Bronchial epithelial cell (primary cell): ENCODE measurements around the gene TMEM108. TPM values are rescaled to one million over a fixed set of nuclear protein-coding genes. Genes with fewer than 3 reads are reported as not detected.
A peak's percentile ranks its signal among the peaks of the same experiment; 100 is the strongest.

Experiments
- DNase-seq: peaks from one replicate; pipeline ENCODE4 v3.0.0-alpha.2; 2010; ENCODE audit warnings: low read depth
- FAIRE-seq: peaks from 2 replicates; lab custom pipeline; 2011; peaks lifted over from hg19 to GRCh38; lab: Jason Lieb, UNC
- H3K27me3 ChIP-seq: 2 replicates; pipeline ENCODE4 v1.5.1; 2011; ENCODE audit warnings: low read length; ENCODE audit not compliant: control insufficient read depth, insufficient read depth
- H3K36me3 ChIP-seq: 2 replicates; pipeline ENCODE4 v1.5.1; 2011; ENCODE audit warnings: low read length; ENCODE audit not compliant: control insufficient read depth, insufficient read depth
- H3K4me3 ChIP-seq: 2 replicates; pipeline ENCODE4 v1.5.1; 2011; ENCODE audit warnings: mild to moderate bottlenecking, low read depth, low read length, control low read depth
- CTCF ChIP-seq: IDR thresholded peaks from 2 replicates; pipeline ENCODE4 v1.5.1; 2011; ENCODE audit warnings: mild to moderate bottlenecking, moderate library complexity, low read length, control low read depth, inconsistent platforms; ENCODE audit not compliant: insufficient read depth, severe bottlenecking
- total RNA-seq: library from RNA; depleted of rRNA; stranded (reverse); fragments of >200 nt; gene quantifications from 2 replicates; pipeline ENCODE4 v1.2.1, GENCODE V29; 2014

TMEM108 gene
- total RNA-seq, 1 donor from 2014 or later, result not detected

GRCh38 chr3:133393691-133394474, 355.7 kb downstream of the TMEM108 start:
- FAIRE-seq (no peak), DNase-seq (no peak)
- Histone ChIP-seq H3K27me3 (no peaks in the 10 kb centered on the region), H3K4me3 (no peak overlapping the region), H3K36me3 (no peaks in the 10 kb centered on the region)
- TF ChIP-seq CTCF, result no peak

GRCh38 chr3:133394561-133395311, 356.5 kb downstream of the TMEM108 start:
- Histone ChIP-seq H3K4me3 (no peak overlapping the region), H3K27me3 (peaks cover 2% of the 10 kb centered on the region), H3K36me3 (no peaks in the 10 kb centered on the region)
- no peak for TF ChIP-seq CTCF
- FAIRE-seq (no peak), DNase-seq (peak; percentile 13)

- DNase-seq (no peak), FAIRE-seq (no peak)
- Histone ChIP-seq H3K4me3 (no peak overlapping the region), H3K27me3 (peaks cover 2% of the 10 kb centered on the region), H3K36me3 (no peaks in the 10 kb centered on the region)
- no peak for TF ChIP-seq CTCF
These were observed 358.7 kb downstream of the TMEM108 start for GRCh38 chr3:133396906-133397305.

GRCh38 chr3:133400006-133400515, 361.9 kb downstream of the TMEM108 start, which contains the start of gene BFSP2:
BFSP2 (plus strand) TSS chr3:133400056; CDS start chr3:133400084, 28 bp downstream.
- no peak within 1 kb of the TSS for H3K4me3 ChIP-seq
- no peaks in the 10 kb centered on the region for H3K36me3 ChIP-seq
- FAIRE-seq (no peak), DNase-seq (no peak)
- peaks cover 2% of the 10 kb centered on the region for H3K27me3 ChIP-seq
- no peak for TF ChIP-seq CTCF

GRCh38 chr3:133401374-133402135, 363.4 kb downstream of the TMEM108 start:
- peaks cover 2% of the 10 kb centered on the region for H3K27me3 ChIP-seq
- H3K4me3 ChIP-seq, result no peak overlapping the region
- FAIRE-seq, result no peak
- TF ChIP-seq CTCF, result no peak
- no peak for DNase-seq
- no peaks in the 10 kb centered on the region for H3K36me3 ChIP-seq
